ENCODE results near the gene PGBD2. TPM values are rescaled to one million over a fixed set of nuclear protein-coding genes. Genes with fewer than 3 reads are reported as not detected.

Gene PGBD2
- total RNA-seq, 1 experiment from 2014 or later: 5.7 TPM

GRCh38 chr1:248894837-248895236, 11.2 kb upstream of the PGBD2 start:
- intact Hi-C loops (cut with micrococcal nuclease; ENCODE audit: unreplicated experiment): no loop called here
- POLR2A ChIA-PET (ENCODE audit: low non-redundant PET): no interaction called here
- CTCF ChIA-PET: interaction anchor here (1.2 kb wide), 1 partner anchor 12 kb away, joined by 3 read pairs; no protein-coding TSS in a partner anchor

GRCh38 chr1:248897412-248898337, 8.4 kb upstream of the PGBD2 start:
- no peaks in the 10 kb centered on the region for H3K4me1 ChIP-seq (ENCODE audit: insufficient read depth, low read length, poor library complexity, severe bottlenecking)
- ChIA-PET CTCF (interaction anchor here (0.9 kb wide), 1 partner anchor 9 kb away, joined by 4 read pairs; no protein-coding TSS in a partner anchor), POLR2A (ENCODE audit: low non-redundant PET) (no interaction called here)
- DNase-seq (ENCODE audit: low spot score): no peak
- no peaks in the 10 kb centered on the region for H3K36me3 ChIP-seq (ENCODE audit: insufficient read depth, low read length, poor library complexity, severe bottlenecking)
- intact Hi-C loops (cut with micrococcal nuclease; ENCODE audit: unreplicated experiment): no loop called here
- H3K27ac ChIP-seq (ENCODE audit: low read depth, low read length, poor library complexity, severe bottlenecking): no peak overlapping the region
- H3K4me3 ChIP-seq (ENCODE audit: low read depth, low read length, poor library complexity, severe bottlenecking): no peak overlapping the region
- no peaks in the 10 kb centered on the region for H3K9me3 ChIP-seq (ENCODE audit: low read depth, low read length, poor library complexity, severe bottlenecking)
- H3K27me3 ChIP-seq (replicated peaks; ENCODE audit: insufficient read depth, low read depth, low read length, poor library complexity): peaks cover 17% of the 10 kb centered on the region
- TF ChIP-seq CTCF (conservative IDR thresholded peaks at IDR 0.05; ENCODE audit: low read depth, low read length) (no peak), EZH2 (IDR thresholded peaks at IDR 0.05; ENCODE audit: borderline replicate concordance, low read depth, low read length, poor library complexity, severe bottlenecking) (no peak)
- BruUV-seq (replicated peaks): no TSS peak

More at GRCh38 chr1:248894837-248895236, 11.2 kb upstream of the PGBD2 start:
- BruUV-seq (replicated peaks): no TSS peak
- Histone ChIP-seq H3K9me3 (ENCODE audit: low read depth, low read length, poor library complexity, severe bottlenecking) (no peaks in the 10 kb centered on the region), H3K27ac (ENCODE audit: low read depth, low read length, poor library complexity, severe bottlenecking) (no peak overlapping the region), H3K36me3 (ENCODE audit: insufficient read depth, low read length, poor library complexity, severe bottlenecking) (no peaks in the 10 kb centered on the region), H3K4me1 (ENCODE audit: insufficient read depth, low read length, poor library complexity, severe bottlenecking) (peaks cover 4% of the 10 kb centered on the region), H3K4me3 (ENCODE audit: low read depth, low read length, poor library complexity, severe bottlenecking) (no peak overlapping the region), H3K27me3 (replicated peaks; ENCODE audit: insufficient read depth, low read depth, low read length, poor library complexity) (peaks cover 9% of the 10 kb centered on the region)
- TF ChIP-seq CTCF (conservative IDR thresholded peaks at IDR 0.05; ENCODE audit: low read depth, low read length) (no peak), EZH2 (IDR thresholded peaks at IDR 0.05; ENCODE audit: borderline replicate concordance, low read depth, low read length, poor library complexity, severe bottlenecking) (no peak)
- no peak for DNase-seq (ENCODE audit: low spot score)

GRCh38 chr1:248900637-248901036, 5.4 kb upstream of the PGBD2 start:
- Histone ChIP-seq H3K9me3 (ENCODE audit: low read depth, low read length, poor library complexity, severe bottlenecking) (no peaks in the 10 kb centered on the region), H3K4me3 (ENCODE audit: low read depth, low read length, poor library complexity, severe bottlenecking) (no peak overlapping the region), H3K27ac (ENCODE audit: low read depth, low read length, poor library complexity, severe bottlenecking) (no peak overlapping the region), H3K27me3 (replicated peaks; ENCODE audit: insufficient read depth, low read depth, low read length, poor library complexity) (peaks cover 17% of the 10 kb centered on the region), H3K4me1 (ENCODE audit: insufficient read depth, low read length, poor library complexity, severe bottlenecking) (no peaks in the 10 kb centered on the region), H3K36me3 (ENCODE audit: insufficient read depth, low read length, poor library complexity, severe bottlenecking) (no peaks in the 10 kb centered on the region)
- ChIA-PET CTCF (no interaction called here), POLR2A (ENCODE audit: low non-redundant PET) (no interaction called here)
- intact Hi-C loops (cut with micrococcal nuclease; ENCODE audit: unreplicated experiment): no loop called here
- TF ChIP-seq CTCF (conservative IDR thresholded peaks at IDR 0.05; ENCODE audit: low read depth, low read length) (no peak), EZH2 (IDR thresholded peaks at IDR 0.05; ENCODE audit: borderline replicate concordance, low read depth, low read length, poor library complexity, severe bottlenecking) (no peak)
- no peak for DNase-seq (ENCODE audit: low spot score)
- BruUV-seq (replicated peaks): no TSS peak
